WTC11 (cell line): Measurements from ENCODE around the gene NCAPH2.

Experiments used
- NR2C2 ChIP-seq: sonication (generic); formaldehyde crosslinking; IDR thresholded peaks from 2 replicates; pipeline ENCODE4 v1.8.0; 2022; ENCODE audit warnings: mild to moderate bottlenecking, missing genetic modification reagents
- NR3C1 ChIP-seq: sonication (generic); formaldehyde crosslinking; conservative IDR thresholded peaks from 2 replicates; pipeline ENCODE4 v1.8.1; 2023; ENCODE audit warnings: low read depth, mild to moderate bottlenecking, missing genetic modification reagents
- TCF7 ChIP-seq: sonication (generic); formaldehyde crosslinking; IDR thresholded peaks from 2 replicates; pipeline ENCODE4 v1.8.0; 2022; ENCODE audit warnings: mild to moderate bottlenecking, low read depth, missing genetic modification reagents, moderate library complexity
- TF ChIP-seq, protein P1 (sequence below): fragments of 200-600 bp; IDR thresholded peaks from 2 replicates; pipeline ENCODE4 v1.8.0; 2022; ENCODE audit warnings: antibody characterized with exemption
- TF ChIP-seq, protein P2 (sequence below): sonication (generic); formaldehyde crosslinking; IDR thresholded peaks from 2 replicates; pipeline ENCODE4 v1.8.0; 2022; ENCODE audit warnings: missing genetic modification reagents

DNA sequence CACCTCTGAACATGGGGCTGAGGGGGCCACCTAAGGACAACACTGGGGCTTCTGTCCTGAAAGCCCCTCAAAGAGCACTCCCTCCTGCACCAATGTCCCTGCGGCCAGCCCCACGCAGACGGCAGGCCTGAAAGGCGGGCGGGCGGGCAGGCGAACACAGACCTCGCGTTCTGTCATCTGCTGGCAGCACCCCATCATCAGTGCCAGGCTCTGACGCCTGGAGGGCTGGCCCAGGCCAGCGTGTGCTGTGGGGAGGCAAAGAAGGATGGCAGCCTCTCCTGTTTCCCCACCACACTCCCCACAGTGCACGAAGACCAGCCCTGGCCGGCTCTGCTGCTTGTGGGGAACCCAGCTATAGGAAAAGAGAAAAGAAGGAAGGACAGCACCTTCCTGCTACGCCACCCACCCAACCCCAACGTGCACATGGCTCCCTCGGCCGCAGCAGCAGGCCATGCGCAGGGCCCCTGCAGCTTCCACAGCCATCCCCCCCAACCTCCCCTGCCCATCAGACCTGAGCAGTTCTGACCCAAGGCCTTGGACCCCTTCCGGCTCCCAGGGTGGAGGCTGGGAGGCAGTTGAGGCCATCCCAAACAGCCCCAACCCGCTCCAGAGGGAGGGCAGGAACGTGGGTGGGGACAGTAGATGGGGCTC, 36.7 kb upstream of the NCAPH2 start:
- TF ChIP-seq, protein P1, sequence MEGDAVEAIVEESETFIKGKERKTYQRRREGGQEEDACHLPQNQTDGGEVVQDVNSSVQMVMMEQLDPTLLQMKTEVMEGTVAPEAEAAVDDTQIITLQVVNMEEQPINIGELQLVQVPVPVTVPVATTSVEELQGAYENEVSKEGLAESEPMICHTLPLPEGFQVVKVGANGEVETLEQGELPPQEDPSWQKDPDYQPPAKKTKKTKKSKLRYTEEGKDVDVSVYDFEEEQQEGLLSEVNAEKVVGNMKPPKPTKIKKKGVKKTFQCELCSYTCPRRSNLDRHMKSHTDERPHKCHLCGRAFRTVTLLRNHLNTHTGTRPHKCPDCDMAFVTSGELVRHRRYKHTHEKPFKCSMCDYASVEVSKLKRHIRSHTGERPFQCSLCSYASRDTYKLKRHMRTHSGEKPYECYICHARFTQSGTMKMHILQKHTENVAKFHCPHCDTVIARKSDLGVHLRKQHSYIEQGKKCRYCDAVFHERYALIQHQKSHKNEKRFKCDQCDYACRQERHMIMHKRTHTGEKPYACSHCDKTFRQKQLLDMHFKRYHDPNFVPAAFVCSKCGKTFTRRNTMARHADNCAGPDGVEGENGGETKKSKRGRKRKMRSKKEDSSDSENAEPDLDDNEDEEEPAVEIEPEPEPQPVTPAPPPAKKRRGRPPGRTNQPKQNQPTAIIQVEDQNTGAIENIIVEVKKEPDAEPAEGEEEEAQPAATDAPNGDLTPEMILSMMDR: no peak
- TF ChIP-seq TCF7 (CRISPR knock-in tag) (no peak), NR3C1 (CRISPR knock-in tag) (no peak), NR2C2 (CRISPR knock-in tag) (no peak)
- TF ChIP-seq, protein P2, sequence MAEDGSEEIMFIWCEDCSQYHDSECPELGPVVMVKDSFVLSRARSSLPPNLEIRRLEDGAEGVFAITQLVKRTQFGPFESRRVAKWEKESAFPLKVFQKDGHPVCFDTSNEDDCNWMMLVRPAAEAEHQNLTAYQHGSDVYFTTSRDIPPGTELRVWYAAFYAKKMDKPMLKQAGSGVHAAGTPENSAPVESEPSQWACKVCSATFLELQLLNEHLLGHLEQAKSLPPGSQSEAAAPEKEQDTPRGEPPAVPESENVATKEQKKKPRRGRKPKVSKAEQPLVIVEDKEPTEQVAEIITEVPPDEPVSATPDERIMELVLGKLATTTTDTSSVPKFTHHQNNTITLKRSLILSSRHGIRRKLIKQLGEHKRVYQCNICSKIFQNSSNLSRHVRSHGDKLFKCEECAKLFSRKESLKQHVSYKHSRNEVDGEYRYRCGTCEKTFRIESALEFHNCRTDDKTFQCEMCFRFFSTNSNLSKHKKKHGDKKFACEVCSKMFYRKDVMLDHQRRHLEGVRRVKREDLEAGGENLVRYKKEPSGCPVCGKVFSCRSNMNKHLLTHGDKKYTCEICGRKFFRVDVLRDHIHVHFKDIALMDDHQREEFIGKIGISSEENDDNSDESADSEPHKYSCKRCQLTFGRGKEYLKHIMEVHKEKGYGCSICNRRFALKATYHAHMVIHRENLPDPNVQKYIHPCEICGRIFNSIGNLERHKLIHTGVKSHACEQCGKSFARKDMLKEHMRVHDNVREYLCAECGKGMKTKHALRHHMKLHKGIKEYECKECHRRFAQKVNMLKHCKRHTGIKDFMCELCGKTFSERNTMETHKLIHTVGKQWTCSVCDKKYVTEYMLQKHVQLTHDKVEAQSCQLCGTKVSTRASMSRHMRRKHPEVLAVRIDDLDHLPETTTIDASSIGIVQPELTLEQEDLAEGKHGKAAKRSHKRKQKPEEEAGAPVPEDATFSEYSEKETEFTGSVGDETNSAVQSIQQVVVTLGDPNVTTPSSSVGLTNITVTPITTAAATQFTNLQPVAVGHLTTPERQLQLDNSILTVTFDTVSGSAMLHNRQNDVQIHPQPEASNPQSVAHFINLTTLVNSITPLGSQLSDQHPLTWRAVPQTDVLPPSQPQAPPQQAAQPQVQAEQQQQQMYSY (CRISPR knock-in tag): no peak
